OCI-LY3 (cell line): ENCODE measurements around the gene GRIN3A.

Experiments used
- EZH2phosphoT487 ChIP-seq: fragments of 200-600 bp; shearing (Covaris generic); IDR thresholded peaks from 2 replicates; pipeline ENCODE4 v1.6.1; 2018; ENCODE audit warnings: antibody characterized with exemption, mixed run types, low read depth
- TF ChIP-seq, protein P1 (sequence below): fragments of 200-600, 300-600 bp; sonication (generic); IDR thresholded peaks from 2 replicates; pipeline ENCODE4 v1.5.1; 2014; ENCODE audit warnings: antibody characterized with exemption, low read length, low read depth

DNA sequence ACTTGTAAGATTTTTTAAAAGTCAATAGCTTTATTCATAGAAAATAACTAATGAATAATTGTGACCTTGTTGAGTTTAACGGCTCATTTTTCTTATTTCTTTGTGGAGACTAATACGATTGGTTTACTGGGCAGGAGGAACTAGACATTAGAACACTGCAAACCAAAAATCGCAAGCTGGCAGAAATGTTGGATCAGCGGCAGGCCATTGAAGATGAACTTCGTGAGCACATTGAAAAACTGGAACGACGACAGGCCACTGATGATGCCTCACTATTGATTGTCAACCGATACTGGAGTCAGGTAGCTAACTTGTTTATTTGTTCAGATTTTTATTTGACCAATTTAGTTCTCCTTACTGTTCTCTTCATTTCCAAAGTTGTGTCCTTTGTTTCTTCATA, 198.4 kb downstream of the GRIN3A start:
- TF ChIP-seq, protein P1, sequence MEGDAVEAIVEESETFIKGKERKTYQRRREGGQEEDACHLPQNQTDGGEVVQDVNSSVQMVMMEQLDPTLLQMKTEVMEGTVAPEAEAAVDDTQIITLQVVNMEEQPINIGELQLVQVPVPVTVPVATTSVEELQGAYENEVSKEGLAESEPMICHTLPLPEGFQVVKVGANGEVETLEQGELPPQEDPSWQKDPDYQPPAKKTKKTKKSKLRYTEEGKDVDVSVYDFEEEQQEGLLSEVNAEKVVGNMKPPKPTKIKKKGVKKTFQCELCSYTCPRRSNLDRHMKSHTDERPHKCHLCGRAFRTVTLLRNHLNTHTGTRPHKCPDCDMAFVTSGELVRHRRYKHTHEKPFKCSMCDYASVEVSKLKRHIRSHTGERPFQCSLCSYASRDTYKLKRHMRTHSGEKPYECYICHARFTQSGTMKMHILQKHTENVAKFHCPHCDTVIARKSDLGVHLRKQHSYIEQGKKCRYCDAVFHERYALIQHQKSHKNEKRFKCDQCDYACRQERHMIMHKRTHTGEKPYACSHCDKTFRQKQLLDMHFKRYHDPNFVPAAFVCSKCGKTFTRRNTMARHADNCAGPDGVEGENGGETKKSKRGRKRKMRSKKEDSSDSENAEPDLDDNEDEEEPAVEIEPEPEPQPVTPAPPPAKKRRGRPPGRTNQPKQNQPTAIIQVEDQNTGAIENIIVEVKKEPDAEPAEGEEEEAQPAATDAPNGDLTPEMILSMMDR, result no peak
- TF ChIP-seq EZH2phosphoT487, result no peak
